Measurements from ENCODE around the gene HBB.

Gene HBB

GRCh38 chr11:5247472-5248192 is 20.8 kb upstream of the HBB start:
- no peak for DNase-seq (ENCODE audit: low read depth, low spot score)

- DNase-seq (ENCODE audit: low read depth, low spot score) = no peak
Observed at GRCh38 chr11:5246772-5247471, 20.1 kb upstream of the HBB start.

GRCh38 chr11:5245155-5245554 is 18.3 kb upstream of the HBB start:
- DNase-seq (ENCODE audit: low read depth, low spot score) = no peak

- no peak for DNase-seq (ENCODE audit: low read depth, low spot score)
Observed at GRCh38 chr11:5243816-5244180, 16.9 kb upstream of the HBB start.

DNA sequence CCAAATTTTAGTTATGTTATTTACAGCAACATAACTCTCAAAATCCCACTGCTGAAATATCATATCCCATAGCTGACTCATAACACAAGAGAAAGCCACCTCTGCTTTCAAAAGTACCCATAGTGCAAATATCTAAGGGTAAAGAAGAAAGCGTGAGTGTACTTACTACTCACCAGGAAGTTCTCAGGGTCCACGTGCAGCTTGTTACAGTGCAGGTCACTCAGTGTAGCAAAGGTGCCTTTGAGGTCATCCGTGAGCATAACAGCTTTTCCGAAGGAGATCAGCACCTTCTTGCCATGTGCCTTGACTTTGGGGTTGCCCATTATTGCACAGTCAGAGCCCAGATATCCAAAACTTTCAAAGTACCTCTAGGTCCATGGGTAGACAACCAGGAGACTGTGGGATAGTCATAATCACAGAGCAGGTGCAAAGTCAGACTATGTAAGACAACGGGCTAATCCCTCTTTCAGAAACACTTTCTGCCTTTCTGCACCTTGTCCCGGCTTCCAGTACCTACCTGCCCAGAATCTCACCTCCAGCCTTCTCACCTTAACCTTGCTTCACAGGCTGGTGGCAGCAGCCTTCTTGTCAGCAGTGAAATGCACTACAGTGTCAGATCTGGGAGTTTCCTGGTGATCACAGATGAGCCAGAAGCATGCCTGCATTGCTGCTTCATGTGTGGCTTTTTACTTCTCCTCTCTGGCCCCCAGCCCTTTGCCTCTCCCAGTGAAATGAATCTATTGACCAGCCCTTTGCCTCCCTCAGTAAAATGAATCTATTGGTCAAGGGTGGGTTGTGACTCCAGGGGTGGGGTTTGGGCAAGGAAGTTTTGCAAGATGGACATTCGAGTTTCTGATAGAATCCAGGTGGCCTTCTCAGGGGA is 16.3 kb upstream of the HBB start:
- DNase-seq (ENCODE audit: low read depth, low spot score) = no peak

DNA sequence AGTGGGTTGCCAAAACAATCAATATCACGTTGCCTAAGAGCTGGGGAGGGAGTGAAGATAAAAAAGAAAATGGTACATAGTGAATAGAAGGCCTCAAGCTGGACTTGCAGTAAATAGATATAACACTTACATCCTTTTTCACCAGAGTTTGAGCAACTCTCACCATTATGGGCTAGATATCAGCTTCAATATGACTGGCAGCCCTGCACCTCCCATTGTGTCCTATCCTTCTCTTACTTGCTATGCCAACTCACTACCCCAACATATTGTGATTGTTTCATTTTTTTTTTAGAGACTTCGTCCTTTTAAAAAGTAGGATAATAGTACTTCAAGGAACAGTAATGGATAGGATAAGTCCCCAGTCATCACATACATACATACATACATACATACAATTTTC is 15.3 kb upstream of the HBB start:
- DNase-seq (ENCODE audit: low read depth, low spot score) = no peak

GRCh38 chr11:5241458-5241857 is 14.6 kb upstream of the HBB start:
- DNase-seq (ENCODE audit: low read depth, low spot score) = no peak

DNA sequence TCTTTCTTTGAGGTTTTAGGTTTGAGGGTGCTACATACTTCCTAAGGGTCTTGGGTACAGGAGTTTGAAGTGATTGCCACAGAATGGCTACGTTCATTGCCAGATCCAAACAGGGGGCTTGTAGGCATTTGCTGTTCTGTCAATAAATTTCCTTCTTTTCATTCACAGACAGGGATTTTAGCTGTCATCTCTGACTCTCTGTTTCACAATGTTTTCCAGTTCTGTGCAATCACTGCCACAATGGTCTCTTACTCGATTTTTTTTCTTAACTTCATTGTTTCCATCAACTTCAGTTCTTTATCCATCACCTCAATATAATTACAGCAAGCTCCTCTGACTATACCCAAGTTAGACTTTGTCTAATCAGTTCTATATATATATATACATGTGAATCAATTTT is 13.6 kb upstream of the HBB start:
- no peak for DNase-seq (ENCODE audit: low read depth, low spot score)

DNA sequence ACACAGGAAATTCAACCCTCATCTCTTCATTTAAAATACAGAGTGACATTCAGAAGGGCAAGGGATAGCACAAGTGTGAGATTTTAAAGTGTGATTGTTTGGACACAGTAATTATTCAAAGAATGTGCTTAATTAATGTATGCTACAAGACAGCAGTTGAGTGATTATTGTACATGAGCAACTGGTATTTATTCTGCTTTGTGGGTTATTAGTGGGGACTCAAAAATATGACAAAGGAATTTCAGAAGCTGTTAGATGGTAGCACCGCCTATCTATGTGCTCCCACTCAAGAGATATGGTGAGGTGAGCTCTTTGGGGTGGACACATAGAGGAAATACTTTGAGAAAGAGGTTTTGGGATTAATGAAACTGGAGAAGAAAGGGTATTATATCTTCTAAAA is 13.2 kb upstream of the HBB start:
- no peak for DNase-seq (ENCODE audit: low read depth, low spot score)

DNA sequence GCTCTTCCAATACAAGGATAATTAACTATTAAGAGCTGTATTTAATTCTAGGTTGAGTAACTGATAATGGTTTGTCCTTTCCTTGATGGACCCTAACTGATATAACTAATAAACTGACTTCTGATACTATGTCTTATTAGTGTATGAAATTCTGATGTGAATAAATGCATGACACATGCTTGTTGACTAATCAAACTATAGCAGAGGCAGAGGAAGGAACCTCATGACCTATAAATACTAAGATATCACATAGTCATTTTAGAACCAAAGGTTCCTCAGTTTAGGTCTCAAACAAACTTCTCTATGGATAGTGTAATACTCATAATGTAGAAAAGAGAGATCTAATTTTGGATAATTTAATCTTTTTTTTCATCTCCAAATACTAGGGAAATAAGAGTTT is 12.2 kb upstream of the HBB start:
- no peak for DNase-seq (ENCODE audit: low read depth, low spot score)

DNA sequence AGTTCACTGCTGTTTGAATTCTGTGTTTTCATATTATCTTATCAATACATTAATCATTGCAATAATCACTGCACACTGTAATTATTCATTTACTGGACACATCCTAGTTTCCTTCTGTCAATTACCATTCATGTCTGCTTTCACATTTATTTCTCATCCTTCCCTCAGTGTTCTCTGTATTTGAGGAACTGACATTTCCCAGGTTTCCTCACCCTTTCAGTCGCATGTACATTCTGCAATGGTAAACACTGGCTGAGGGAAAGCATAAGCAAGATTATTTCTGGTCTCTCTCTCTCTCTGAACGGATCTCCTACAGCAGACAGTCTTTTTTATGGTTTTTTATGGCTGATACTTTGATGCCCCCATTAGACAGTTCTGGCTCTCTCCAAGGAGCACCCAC is 11.6 kb upstream of the HBB start:
- DNase-seq (ENCODE audit: low read depth, low spot score) = no peak

DNA sequence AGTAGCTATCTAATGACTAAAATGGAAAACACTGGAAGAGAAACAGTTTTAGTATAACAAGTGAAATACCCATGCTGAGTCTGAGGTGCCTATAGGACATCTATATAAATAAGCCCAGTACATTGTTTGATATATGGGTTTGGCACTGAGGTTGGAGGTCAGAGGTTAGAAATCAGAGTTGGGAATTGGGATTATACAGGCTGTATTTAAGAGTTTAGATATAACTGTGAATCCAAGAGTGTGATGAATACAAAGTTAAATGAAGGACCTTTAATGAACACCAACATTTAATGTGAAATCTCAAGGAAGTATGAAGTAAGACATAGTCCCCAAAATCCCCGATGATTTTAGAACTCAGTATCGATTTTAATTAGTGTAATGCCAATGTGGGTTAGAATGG is 10.5 kb upstream of the HBB start:
- no peak for DNase-seq (ENCODE audit: low read depth, low spot score)

DNA sequence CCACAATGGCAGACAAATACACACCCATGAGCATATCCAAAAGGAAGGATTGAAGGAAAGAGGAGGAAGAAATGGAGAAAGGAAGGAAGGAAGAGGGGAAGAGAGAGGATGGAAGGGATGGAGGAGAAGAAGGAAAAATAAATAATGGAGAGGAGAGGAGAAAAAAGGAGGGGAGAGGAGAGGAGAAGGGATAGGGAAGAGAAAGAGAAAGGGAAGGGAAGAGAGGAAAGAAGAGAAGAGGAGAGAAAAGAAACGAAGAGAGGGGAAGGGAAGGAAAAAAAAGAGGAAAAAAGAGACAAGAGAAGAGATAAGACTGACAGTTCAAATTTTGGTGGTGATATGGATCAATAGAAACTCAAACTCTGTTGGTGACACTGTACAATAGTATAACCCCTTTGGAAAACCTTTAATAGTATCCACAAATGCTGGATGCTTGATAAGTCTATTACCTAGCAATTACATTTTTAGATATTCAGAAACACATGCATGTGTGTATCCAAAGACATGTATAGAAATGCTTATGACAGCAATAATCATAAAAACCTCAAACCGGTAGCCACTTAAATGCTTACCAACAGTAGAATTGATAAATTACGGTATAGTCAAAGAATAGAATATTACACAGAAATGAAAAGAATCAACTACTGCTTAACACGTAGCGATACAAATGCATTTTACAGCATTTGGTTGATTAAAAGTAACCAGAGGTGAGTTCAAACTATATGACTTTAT is 8.7 kb upstream of the HBB start:
- no peak for DNase-seq (ENCODE audit: low read depth, low spot score)

DNA sequence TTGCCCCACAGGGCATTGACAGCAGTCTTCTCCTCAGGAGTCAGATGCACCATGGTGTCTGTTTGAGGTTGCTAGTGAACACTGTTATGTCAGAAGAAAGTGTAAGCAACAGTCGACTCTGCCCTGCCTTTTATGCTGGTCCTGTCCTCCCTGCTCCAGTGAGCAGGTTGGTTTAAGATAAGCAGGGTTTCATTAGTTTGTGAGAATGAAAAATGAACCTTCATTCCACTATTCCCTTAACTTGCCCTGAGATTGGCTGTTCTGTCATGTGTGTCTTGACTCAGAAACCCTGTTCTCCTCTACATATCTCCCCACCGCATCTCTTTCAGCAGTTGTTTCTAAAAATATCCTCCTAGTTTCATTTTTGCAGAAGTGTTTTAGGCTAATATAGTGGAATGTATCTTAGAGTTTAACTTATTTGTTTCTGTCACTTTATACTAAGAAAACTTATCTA is 7.5 kb upstream of the HBB start, which contains the start of gene HBD:
Gene HBD, minus strand, starts transcription at position 103 of the 454 bp plus-strand sequence. Its CDS starts 50 bp downstream, at position 53.
- no peak for DNase-seq (ENCODE audit: low read depth, low spot score)

DNA sequence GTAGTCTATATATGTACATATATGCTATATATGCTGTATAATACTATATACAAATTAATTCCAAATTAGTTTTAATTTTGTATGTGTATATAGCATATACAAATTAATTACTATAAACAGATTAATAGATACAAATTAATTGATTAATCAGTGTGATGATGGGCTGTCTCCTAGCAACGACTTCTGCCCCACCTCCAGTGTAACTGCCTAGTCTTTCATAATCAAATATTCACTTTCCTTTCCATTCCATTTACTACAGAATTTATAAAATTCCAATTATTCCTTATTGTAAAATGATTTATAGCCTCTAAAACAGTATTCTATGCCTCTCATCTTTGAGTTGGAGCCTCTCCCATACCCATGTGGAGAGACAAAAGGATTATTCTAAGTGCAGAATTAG is 6.4 kb upstream of the HBB start:
- DNase-seq (ENCODE audit: low read depth, low spot score) = no peak

DNA sequence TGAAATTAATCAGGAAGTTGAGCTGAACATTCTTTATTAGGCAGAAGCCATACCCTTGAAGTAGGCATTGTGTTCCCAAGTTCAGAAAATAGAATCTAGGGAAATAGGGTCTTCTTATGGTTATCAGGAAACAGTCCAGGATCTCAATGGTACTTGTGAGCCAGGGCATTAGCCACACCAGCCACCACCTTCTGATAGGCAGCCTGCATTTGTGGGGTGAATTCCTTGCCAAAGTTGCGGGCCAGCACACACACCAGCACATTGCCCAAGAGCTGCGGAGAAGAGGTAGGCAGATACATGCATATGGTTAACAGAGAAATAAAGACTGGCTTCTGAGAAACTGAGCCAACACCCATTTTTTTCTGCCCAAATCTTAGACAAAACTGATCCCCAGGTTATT is 6.0 kb upstream of the HBB start:
- DNase-seq (ENCODE audit: low read depth, low spot score) = no peak

DNA sequence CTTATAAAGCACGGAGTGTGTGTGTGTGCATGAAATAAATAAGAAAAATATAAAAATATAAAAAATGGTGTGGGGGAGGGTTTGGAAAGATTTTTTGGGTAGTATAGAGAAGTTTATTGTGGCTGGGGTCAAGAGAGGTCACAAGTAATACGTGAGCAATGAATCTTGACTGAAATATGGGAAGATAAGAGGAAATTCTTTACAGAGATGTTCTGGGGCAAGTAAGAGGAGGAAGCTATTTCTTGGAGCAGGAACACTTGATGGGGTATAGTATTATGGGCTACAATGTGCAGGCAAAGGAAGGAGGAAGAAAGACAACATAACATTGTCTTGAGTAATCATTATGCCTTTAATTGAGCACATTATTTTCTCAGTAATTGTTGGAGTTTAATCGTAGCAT is 5.3 kb upstream of the HBB start:
- DNase-seq (ENCODE audit: low read depth, low spot score) = no peak

- no peak for DNase-seq (ENCODE audit: low read depth, low spot score)
Observed at GRCh38 chr11:5231111-5231510, 4.2 kb upstream of the HBB start.

- DNase-seq (ENCODE audit: low read depth, low spot score) = no peak
Observed at GRCh38 chr11:5230266-5230665, 3.4 kb upstream of the HBB start.

GRCh38 chr11:5229796-5230195 is 2.9 kb upstream of the HBB start:
- DNase-seq (ENCODE audit: low read depth, low spot score) = no peak

DNA sequence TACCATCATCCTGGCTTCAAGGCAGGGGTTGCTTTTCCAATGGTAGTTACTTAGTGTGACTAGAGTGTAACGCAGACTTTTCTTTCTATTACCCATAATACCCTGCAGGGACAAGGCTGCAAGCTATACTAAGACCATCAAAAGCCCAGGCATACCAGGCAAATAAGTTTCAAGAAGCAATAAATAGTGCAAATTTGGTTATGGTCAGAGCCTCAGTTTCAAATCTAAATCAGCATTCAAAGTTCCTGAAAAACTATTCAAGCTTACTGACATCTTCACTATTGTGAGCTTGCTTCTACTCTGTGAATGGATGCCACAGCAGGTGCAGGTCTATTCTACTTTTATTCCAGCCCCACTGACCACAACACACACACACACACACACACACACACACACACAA is 2.5 kb upstream of the HBB start:
- no peak for DNase-seq (ENCODE audit: low read depth, low spot score)

DNA sequence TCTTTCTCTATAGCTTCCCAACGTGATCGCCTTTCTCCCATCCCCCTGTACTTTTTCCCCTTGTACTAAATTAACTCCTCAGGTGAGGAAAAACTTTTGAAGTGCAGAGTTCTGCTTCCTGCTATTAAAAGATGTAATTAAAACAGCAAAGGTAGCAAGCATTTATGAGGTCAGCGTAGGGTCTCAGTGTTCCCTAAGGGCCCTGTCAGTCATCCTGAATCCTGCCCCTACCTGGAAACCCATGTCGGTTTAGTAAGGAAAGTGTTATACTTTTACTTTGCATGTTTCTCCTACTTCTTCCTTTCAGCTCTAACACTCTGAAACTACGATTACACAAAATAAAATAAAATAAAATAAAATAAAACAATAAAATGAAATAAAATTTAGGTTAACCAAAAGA is 1.3 kb upstream of the HBB start:
- no peak for DNase-seq (ENCODE audit: low read depth, low spot score)

All from brain pericyte (primary cell).